GM10266 (cell line): ENCODE measurements around the gene RSBN1.

Source experiments
- DNase-seq: peaks from one replicate; pipeline ENCODE4 v3.0.0; 2012; ENCODE audit errors: extremely low spot score
- CTCF ChIP-seq: IDR thresholded peaks from 2 replicates; pipeline ENCODE4 v1.5.1; 2012; ENCODE audit warnings: mild to moderate bottlenecking, low read depth; ENCODE audit not compliant: control insufficient read depth, insufficient read depth; ENCODE audit errors: missing control alignments

The RSBN1 gene

GRCh38 chr1:113788802-113789201, 23.5 kb downstream of the RSBN1 start:
- DNase-seq: no peak
- TF ChIP-seq CTCF: no peak

DNA sequence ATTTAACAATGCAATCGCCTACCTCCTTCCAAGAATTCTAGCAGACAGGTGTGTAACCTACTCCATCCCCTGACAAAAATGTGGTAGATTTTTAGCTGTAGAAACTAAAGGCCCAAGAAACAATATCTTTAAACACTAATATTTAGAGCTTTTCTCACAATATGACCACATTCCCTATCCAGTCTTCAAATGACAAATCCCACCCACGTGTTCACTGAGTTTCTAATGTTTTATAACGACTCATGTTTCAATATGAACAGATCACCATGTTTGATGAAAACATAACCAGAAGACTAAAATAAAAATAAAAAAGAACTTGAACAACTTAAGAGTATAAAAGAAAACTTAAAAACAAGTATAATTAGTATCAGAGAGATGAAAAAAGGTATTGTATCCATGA, 24.6 kb downstream of the RSBN1 start:
- no peak for DNase-seq

DNA sequence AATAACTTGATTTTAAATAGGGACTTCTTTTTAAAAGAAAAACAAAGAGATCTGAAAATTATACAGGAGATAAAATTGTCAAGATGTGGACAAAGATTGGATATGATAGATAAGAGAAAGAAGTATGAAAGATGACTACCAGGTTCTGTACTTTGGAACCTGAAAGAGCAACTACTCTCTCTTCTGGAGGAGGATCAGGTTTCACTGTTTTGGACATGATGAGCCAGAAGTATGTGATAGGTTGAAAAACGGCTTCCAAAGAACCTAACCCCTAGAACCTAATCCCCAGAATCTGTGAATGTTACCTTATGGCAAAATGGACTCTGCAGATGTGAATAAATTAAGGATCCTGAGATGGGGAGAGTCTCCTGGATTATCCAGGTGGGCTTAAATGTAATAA, 26.2 kb downstream of the RSBN1 start:
- DNase-seq: no peak
- no peak for TF ChIP-seq CTCF

More for the DNA sequence above, 24.6 kb downstream of the RSBN1 start:
- TF ChIP-seq CTCF: no peak

GRCh38 chr1:113784104-113784779, 28.0 kb downstream of the RSBN1 start:
- peak; percentile 16 for DNase-seq

GRCh38 chr1:113783254-113784103, 28.8 kb downstream of the RSBN1 start:
- no peak for DNase-seq
- no peak for TF ChIP-seq CTCF

More at GRCh38 chr1:113784104-113784779, 28.0 kb downstream of the RSBN1 start:
- no peak for TF ChIP-seq CTCF

- no peak for DNase-seq
- no peak for TF ChIP-seq CTCF
Observed at GRCh38 chr1:113782406-113782805, 29.9 kb downstream of the RSBN1 start.
